Transverse colon (tissue), 4 donors: Measurements from ENCODE around the gene MRPS11.

Source experiments
- POLR2A ChIP-seq: fragments of 450-650 bp; IDR thresholded peaks from one replicate; pipeline ENCODE4 v1.6.1; 2016; ENCODE audit warnings: antibody characterized with exemption, mild to moderate bottlenecking, moderate library complexity
- POLR2AphosphoS5 ChIP-seq, 3 donors: sonication (generic); formaldehyde crosslinking; IDR thresholded peaks; one replicate each; pipeline ENCODE4 v1.6.1; 2016; ENCODE audit warnings: antibody characterized with exemption in 3 of 3
- TF ChIP-seq, protein P1 (sequence below), 5 experiments: fragments of 200-600 bp in 3 of 5; fragments of 450-650 bp in 2 of 5; sonication (generic) in 3 of 5; IDR thresholded peaks; 1 replicate in 2 of 5; 2 replicates in 3 of 5; pipeline ENCODE4 v1.5.1; 2016 to 2017; ENCODE audit warnings: antibody characterized with exemption in 5 of 5, inconsistent platforms in 3 of 5, mild to moderate bottlenecking in 2 of 5, moderate library complexity in 1 of 5

DNA sequence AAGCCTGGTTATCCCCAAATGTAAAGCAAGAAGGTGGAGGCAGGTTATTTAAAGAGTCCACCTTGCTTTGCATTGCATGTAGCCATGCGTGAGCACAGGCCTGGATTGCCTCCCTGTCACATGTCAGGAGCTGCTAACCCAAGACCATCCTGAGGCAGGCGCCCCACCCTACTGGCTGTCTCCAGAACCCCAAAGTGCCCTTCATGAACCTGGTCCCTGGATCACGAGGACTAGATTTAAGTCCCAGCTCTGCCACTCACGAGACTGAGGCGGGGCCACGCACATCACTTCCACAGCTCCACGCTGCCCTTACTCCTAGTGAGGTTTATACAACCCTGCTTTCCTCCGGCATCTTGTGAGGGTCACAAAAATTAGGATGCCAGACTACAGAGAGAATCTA lies 17.9 kb upstream of the MRPS11 start:
- TF ChIP-seq POLR2A (no peak), POLR2AphosphoS5 (IDR thresholded peaks at IDR 0.05) (no peak)
- TF ChIP-seq, protein P1, sequence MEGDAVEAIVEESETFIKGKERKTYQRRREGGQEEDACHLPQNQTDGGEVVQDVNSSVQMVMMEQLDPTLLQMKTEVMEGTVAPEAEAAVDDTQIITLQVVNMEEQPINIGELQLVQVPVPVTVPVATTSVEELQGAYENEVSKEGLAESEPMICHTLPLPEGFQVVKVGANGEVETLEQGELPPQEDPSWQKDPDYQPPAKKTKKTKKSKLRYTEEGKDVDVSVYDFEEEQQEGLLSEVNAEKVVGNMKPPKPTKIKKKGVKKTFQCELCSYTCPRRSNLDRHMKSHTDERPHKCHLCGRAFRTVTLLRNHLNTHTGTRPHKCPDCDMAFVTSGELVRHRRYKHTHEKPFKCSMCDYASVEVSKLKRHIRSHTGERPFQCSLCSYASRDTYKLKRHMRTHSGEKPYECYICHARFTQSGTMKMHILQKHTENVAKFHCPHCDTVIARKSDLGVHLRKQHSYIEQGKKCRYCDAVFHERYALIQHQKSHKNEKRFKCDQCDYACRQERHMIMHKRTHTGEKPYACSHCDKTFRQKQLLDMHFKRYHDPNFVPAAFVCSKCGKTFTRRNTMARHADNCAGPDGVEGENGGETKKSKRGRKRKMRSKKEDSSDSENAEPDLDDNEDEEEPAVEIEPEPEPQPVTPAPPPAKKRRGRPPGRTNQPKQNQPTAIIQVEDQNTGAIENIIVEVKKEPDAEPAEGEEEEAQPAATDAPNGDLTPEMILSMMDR (IDR thresholded peaks at IDR 0.05), result no peak
